HepG2 (cell line): ENCODE results near the gene ZNF235. TPM values are rescaled to one million over a fixed set of nuclear protein-coding genes. Genes with fewer than 3 reads are reported as not detected.

Source experiments
- CAMTA2 ChIP-seq: sonication (generic); formaldehyde crosslinking; IDR thresholded peaks from 2 replicates; pipeline ENCODE4 v1.4.0; 2020; ENCODE audit warnings: mild to moderate bottlenecking, missing genetic modification reagents, borderline replicate concordance
- DNMT1 ChIP-seq: sonication (generic); formaldehyde crosslinking; IDR thresholded peaks from 2 replicates; pipeline ENCODE4 v1.5.1; 2020; ENCODE audit warnings: mild to moderate bottlenecking, missing genetic modification reagents
- ESRRA ChIP-seq: sonication (generic); formaldehyde crosslinking; IDR thresholded peaks from 2 replicates; pipeline ENCODE4 v1.5.1; 2020; ENCODE audit warnings: mild to moderate bottlenecking, low read depth, missing genetic modification reagents
- EZH2 ChIP-seq: conservative IDR thresholded peaks from 2 replicates; pipeline ENCODE4 v1.6.1; 2012; ENCODE audit warnings: mild to moderate bottlenecking, low read depth, low read length, moderate library complexity
- GPN1 ChIP-seq: sonication (generic); formaldehyde crosslinking; IDR thresholded peaks from 2 replicates; pipeline ENCODE4 v1.5.1; 2020; ENCODE audit warnings: missing genetic modification reagents, borderline replicate concordance
- JUNB ChIP-seq: sonication (generic); formaldehyde crosslinking; IDR thresholded peaks from 2 replicates; pipeline ENCODE4 v1.8.0; 2022; ENCODE audit warnings: missing genetic modification reagents, mild to moderate bottlenecking, borderline replicate concordance
- KDM5B ChIP-seq: sonication (generic); formaldehyde crosslinking; IDR thresholded peaks from 2 replicates; pipeline ENCODE4 v1.4.0; 2020; ENCODE audit warnings: missing genetic modification reagents, mild to moderate bottlenecking, borderline replicate concordance
- NR2F1 ChIP-seq, 2 experiments: fragments of 450-650 bp in 1 of 2; formaldehyde crosslinking in 1 of 2; IDR thresholded peaks; 2 replicates each; pipeline versions ENCODE4 v1.5.0 to v1.6.1; 2016 to 2020; ENCODE audit warnings: mild to moderate bottlenecking in 1 of 2, missing compliant biosample characterization in 1 of 2, missing genetic modification reagents in 1 of 2, moderate library complexity in 1 of 2
- PLSCR1 ChIP-seq: sonication (generic); formaldehyde crosslinking; IDR thresholded peaks from 2 replicates; pipeline ENCODE4 v1.5.0; 2020; ENCODE audit warnings: missing genetic modification reagents, mild to moderate bottlenecking, borderline replicate concordance
- TEAD2 ChIP-seq: sonication (generic); formaldehyde crosslinking; IDR thresholded peaks from 2 replicates; pipeline ENCODE4 v1.9.0; 2021; ENCODE audit warnings: missing genetic modification reagents
- TP53 ChIP-seq: sonication (generic); formaldehyde crosslinking; conservative IDR thresholded peaks from 2 replicates; pipeline ENCODE4 v1.4.0; 2020; ENCODE audit warnings: missing genetic modification reagents
- ZNF230 ChIP-seq: sonication (generic); formaldehyde crosslinking; IDR thresholded peaks from 2 replicates; pipeline ENCODE4 v1.4.0; 2020; ENCODE audit warnings: mild to moderate bottlenecking, missing genetic modification reagents
- ZNF256 ChIP-seq: sonication (generic); formaldehyde crosslinking; conservative IDR thresholded peaks from 2 replicates; pipeline ENCODE4 v1.4.0; 2020; ENCODE audit warnings: missing genetic modification reagents
- ZNF33A ChIP-seq: sonication (generic); formaldehyde crosslinking; IDR thresholded peaks from 2 replicates; pipeline ENCODE4 v1.5.1; 2020; ENCODE audit warnings: missing genetic modification reagents, mild to moderate bottlenecking, moderate library complexity, borderline replicate concordance
- ZNF451 ChIP-seq: sonication (generic); formaldehyde crosslinking; IDR thresholded peaks from 2 replicates; pipeline ENCODE4 v1.5.0; 2020; ENCODE audit warnings: mild to moderate bottlenecking, missing genetic modification reagents
- ZNF564 ChIP-seq: sonication (generic); formaldehyde crosslinking; IDR thresholded peaks from 2 replicates; pipeline ENCODE4 v1.8.1; 2023; ENCODE audit warnings: mild to moderate bottlenecking, missing genetic modification reagents
- ZNF776 ChIP-seq: sonication (generic); formaldehyde crosslinking; IDR thresholded peaks from 2 replicates; pipeline ENCODE4 v1.4.0; 2020; ENCODE audit warnings: mild to moderate bottlenecking, missing genetic modification reagents
- ZNF891 ChIP-seq: sonication (generic); formaldehyde crosslinking; IDR thresholded peaks from 2 replicates; pipeline ENCODE4 v1.5.0; 2020; ENCODE audit warnings: mild to moderate bottlenecking, missing genetic modification reagents
- polyA plus RNA-seq, 8 experiments: library from polyadenylated mRNA; depleted of rRNA in 3 of 8; stranded (reverse) in 7 of 8; unstranded in 1 of 8; fragments of >200 nt; fragmentation: Illumina TruSeq in 4 of 8; extraction: Trizol in 4 of 8; gene quantifications; 2 replicates each; pipeline versions ENCODE4 v1.2.1 to v1.2.3, GENCODE V29; 2011 to 2016; ENCODE audit warnings: low read depth in 4 of 8, missing spikeins in 1 of 8, mixed read lengths in 1 of 8; ENCODE audit not compliant: insufficient read depth in 1 of 8
- total RNA-seq, 5 experiments: library from RNA; depleted of rRNA; stranded (reverse); fragments of >200 nt; fragmentation: Illumina TruSeq; extraction: Trizol; gene quantifications; 2 replicates each; pipeline ENCODE4 v1.2.3, GENCODE V29; 2016; ENCODE audit warnings: low read depth in 1 of 5
- TF ChIP-seq, protein P1 (sequence below): sonication (generic); formaldehyde crosslinking; IDR thresholded peaks from 2 replicates; pipeline ENCODE4 v1.8.1; 2023; ENCODE audit warnings: mild to moderate bottlenecking, missing genetic modification reagents
- TF ChIP-seq, protein P2 (sequence below): sonication (generic); formaldehyde crosslinking; IDR thresholded peaks from 2 replicates; pipeline ENCODE4 v1.8.0; 2022; ENCODE audit warnings: missing genetic modification reagents, mild to moderate bottlenecking, moderate library complexity, borderline replicate concordance
- TF ChIP-seq, protein P3 (sequence below): sonication (generic); formaldehyde crosslinking; IDR thresholded peaks from 2 replicates; pipeline ENCODE4 v1.9.0; 2022; ENCODE audit warnings: low read depth, missing genetic modification reagents
- TF ChIP-seq, protein P4 (sequence below): sonication (generic); formaldehyde crosslinking; conservative IDR thresholded peaks from 2 replicates; pipeline ENCODE4 v1.5.0; 2020; ENCODE audit warnings: missing genetic modification reagents

Gene ZNF235
- total and polyA plus RNA-seq, 2 of the 13 experiments (the other 11 are each of a cell fraction or from before 2014, with no cell fraction given): 4.8 to 5.5 TPM

GRCh38 chr19:44304659-44305193, at the start of gene ZNF235 (continued):
- TF ChIP-seq, protein P1, sequence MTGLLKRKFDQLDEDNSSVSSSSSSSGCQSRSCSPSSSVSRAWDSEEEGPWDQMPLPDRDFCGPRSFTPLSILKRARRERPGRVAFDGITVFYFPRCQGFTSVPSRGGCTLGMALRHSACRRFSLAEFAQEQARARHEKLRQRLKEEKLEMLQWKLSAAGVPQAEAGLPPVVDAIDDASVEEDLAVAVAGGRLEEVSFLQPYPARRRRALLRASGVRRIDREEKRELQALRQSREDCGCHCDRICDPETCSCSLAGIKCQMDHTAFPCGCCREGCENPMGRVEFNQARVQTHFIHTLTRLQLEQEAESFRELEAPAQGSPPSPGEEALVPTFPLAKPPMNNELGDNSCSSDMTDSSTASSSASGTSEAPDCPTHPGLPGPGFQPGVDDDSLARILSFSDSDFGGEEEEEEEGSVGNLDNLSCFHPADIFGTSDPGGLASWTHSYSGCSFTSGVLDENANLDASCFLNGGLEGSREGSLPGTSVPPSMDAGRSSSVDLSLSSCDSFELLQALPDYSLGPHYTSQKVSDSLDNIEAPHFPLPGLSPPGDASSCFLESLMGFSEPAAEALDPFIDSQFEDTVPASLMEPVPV: no peak
- TF ChIP-seq CAMTA2 (no peak), ZNF451 (CRISPR knock-in tag) (no peak), ZNF564 (CRISPR knock-in tag) (0 out of 2 replicates have a peak, but pooled peaks have one; percentile 59), ZNF230 (CRISPR knock-in tag) (no peak), ZNF891 (CRISPR knock-in tag) (peak; percentile 85), ESRRA (CRISPR knock-in tag) (no peak), PLSCR1 (CRISPR knock-in tag) (no peak), NR2F1 (CRISPR knock-in tag; IDR thresholded peaks at IDR 0.05) (no peak), TP53 (no peak; the same call in 1 of the 2 replicates), ZNF776 (CRISPR knock-in tag) (no peak), DNMT1 (CRISPR knock-in tag) (no peak), KDM5B (CRISPR knock-in tag) (peak; percentile 71; the same call in 1 of the 2 replicates), EZH2 (no peak), TEAD2 (no peak), ZNF33A (no peak), ZNF256 (CRISPR knock-in tag) (0 out of 2 replicates have a peak, but pooled peaks have one; percentile 60), JUNB (no peak), GPN1 (CRISPR knock-in tag) (no peak)
- TF ChIP-seq, protein P2, sequence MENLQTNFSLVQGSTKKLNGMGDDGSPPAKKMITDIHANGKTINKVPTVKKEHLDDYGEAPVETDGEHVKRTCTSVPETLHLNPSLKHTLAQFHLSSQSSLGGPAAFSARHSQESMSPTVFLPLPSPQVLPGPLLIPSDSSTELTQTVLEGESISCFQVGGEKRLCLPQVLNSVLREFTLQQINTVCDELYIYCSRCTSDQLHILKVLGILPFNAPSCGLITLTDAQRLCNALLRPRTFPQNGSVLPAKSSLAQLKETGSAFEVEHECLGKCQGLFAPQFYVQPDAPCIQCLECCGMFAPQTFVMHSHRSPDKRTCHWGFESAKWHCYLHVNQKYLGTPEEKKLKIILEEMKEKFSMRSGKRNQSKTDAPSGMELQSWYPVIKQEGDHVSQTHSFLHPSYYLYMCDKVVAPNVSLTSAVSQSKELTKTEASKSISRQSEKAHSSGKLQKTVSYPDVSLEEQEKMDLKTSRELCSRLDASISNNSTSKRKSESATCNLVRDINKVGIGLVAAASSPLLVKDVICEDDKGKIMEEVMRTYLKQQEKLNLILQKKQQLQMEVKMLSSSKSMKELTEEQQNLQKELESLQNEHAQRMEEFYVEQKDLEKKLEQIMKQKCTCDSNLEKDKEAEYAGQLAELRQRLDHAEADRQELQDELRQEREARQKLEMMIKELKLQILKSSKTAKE (CRISPR knock-in tag): no peak
- TF ChIP-seq, protein P3, sequence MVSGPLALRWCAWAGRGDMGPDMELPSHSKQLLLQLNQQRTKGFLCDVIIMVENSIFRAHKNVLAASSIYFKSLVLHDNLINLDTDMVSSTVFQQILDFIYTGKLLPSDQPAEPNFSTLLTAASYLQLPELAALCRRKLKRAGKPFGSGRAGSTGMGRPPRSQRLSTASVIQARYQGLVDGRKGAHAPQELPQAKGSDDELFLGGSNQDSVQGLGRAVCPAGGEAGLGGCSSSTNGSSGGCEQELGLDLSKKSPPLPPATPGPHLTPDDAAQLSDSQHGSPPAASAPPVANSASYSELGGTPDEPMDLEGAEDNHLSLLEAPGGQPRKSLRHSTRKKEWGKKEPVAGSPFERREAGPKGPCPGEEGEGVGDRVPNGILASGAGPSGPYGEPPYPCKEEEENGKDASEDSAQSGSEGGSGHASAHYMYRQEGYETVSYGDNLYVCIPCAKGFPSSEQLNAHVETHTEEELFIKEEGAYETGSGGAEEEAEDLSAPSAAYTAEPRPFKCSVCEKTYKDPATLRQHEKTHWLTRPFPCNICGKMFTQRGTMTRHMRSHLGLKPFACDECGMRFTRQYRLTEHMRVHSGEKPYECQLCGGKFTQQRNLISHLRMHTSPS (CRISPR knock-in tag): no peak
- TF ChIP-seq, protein P4, sequence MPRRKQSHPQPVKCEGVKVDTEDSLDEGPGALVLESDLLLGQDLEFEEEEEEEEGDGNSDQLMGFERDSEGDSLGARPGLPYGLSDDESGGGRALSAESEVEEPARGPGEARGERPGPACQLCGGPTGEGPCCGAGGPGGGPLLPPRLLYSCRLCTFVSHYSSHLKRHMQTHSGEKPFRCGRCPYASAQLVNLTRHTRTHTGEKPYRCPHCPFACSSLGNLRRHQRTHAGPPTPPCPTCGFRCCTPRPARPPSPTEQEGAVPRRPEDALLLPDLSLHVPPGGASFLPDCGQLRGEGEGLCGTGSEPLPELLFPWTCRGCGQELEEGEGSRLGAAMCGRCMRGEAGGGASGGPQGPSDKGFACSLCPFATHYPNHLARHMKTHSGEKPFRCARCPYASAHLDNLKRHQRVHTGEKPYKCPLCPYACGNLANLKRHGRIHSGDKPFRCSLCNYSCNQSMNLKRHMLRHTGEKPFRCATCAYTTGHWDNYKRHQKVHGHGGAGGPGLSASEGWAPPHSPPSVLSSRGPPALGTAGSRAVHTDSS (CRISPR knock-in tag): no peak
